Measurements from ENCODE around the gene MRPS26. TPM values are rescaled to one million over a fixed set of nuclear protein-coding genes. Genes with fewer than 3 reads are reported as not detected.

Gene MRPS26
- total and polyA plus RNA-seq, 9 donors = 18.4 to 65.8 (median 51.9) TPM

DNA sequence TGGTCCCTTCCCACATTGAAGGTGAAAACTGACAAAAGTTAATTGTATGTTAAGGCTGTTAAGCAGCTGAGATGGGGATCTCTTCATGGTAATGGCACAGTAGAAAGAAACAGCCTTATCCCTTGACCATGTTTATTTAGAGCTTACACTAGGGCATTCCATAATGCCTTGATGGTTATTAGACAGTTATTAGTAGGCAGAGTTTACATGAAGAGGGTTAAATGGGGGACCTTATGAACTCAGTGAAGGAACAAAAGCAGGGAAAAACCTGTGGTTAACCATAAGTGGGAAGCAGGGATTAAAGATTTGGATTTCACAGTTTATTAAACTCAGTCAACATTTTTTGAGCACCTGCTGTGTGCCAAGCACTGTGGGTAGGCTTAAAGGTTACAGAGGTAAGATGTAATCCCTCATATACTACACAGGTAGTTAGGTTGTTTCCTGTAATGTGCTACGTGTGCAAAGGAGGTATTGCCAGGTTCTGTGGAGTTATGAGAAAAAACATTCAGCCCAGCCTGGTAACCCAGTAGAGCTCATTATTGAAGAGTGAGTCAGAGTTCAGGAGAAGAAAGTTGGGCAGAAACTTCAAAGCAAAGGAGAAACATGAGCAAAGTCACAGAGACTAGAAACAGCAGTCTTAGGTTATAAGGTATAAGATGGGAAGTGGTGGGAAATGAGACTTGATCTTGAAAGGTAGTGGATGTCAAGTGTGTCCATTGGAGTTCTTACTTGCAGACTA, 34.7 kb upstream of the MRPS26 start:
- Histone ChIP-seq H3K27me3 (no peaks in the 10 kb centered on the region), H3K36me3 (no peaks in the 10 kb centered on the region), H3K9me3 (no peaks in the 10 kb centered on the region), H3K4me3 (no peak overlapping the region), H3K27ac (no peak overlapping the region), H3K4me1 (ENCODE audit: insufficient read depth) (no peaks in the 10 kb centered on the region)
- WGBS, 3 donors = 47 to 77% (median 66%) methylated on average over 1 of the region's 1 CpG
- intact Hi-C loops (cut with DNase I) = no loop called here
- DNase-seq = no peak
- TF ChIP-seq EP300 (IDR thresholded peaks at IDR 0.05) = no peak
- no peak for TF ChIP-seq POLR2A (IDR thresholded peaks at IDR 0.05)
- TF ChIP-seq, protein P1, sequence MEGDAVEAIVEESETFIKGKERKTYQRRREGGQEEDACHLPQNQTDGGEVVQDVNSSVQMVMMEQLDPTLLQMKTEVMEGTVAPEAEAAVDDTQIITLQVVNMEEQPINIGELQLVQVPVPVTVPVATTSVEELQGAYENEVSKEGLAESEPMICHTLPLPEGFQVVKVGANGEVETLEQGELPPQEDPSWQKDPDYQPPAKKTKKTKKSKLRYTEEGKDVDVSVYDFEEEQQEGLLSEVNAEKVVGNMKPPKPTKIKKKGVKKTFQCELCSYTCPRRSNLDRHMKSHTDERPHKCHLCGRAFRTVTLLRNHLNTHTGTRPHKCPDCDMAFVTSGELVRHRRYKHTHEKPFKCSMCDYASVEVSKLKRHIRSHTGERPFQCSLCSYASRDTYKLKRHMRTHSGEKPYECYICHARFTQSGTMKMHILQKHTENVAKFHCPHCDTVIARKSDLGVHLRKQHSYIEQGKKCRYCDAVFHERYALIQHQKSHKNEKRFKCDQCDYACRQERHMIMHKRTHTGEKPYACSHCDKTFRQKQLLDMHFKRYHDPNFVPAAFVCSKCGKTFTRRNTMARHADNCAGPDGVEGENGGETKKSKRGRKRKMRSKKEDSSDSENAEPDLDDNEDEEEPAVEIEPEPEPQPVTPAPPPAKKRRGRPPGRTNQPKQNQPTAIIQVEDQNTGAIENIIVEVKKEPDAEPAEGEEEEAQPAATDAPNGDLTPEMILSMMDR (IDR thresholded peaks at IDR 0.05) = no peak

DNA sequence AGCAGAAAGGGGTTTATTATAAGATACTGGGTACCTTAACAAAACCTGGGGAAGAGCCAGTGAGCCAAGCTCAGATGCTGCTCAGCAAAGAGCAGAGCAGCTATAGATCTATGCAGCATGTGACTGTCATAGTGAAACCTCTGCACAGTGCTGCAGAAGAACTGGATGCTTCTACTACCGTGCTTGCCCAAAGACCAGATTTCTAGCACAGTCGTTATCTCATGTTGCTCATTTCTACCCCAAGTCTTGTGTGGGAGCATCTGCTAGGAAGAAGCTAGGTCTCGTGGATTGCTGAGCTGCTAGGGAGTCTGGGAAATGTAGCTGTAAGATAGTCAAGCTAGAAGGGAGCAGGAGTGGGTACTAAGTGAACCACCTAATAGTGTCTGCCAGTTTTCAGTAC, 34.1 kb upstream of the MRPS26 start:
- 24 to 68% (median 36%) methylated on average over 3 of the region's 3 CpGs for WGBS, 3 donors
- H3K27ac ChIP-seq = no peak overlapping the region
- intact Hi-C loops (cut with DNase I) = no loop called here
- no peaks in the 10 kb centered on the region for H3K36me3 ChIP-seq
- H3K4me3 ChIP-seq = no peak overlapping the region
- H3K9me3 ChIP-seq = no peaks in the 10 kb centered on the region
- no peaks in the 10 kb centered on the region for H3K4me1 ChIP-seq (ENCODE audit: insufficient read depth)
- no peak for TF ChIP-seq EP300 (IDR thresholded peaks at IDR 0.05)
- TF ChIP-seq, protein P1 (IDR thresholded peaks at IDR 0.05) = no peak
- no peak for TF ChIP-seq POLR2A (IDR thresholded peaks at IDR 0.05)
- DNase-seq = no peak
- H3K27me3 ChIP-seq = no peaks in the 10 kb centered on the region

DNA sequence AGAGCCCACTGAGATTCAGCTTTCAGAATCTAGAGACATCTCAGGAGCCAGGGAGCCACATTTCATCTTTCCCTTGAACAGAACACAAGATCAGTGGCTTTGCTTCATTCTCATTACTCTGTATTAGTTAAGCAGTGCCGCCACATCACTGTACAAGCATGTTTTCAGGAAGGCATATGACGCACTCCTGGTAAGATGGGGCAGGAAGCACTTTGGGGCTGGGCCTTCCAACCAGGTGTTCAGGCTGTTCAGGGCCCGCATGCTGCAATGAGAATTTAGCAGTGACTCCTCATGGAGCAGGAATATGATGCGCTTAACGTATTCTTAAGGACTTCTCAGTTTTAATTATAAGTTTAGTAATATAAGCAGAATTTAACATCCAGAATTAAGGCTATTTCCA, 32.1 kb upstream of the MRPS26 start:
- no peak overlapping the region for H3K4me3 ChIP-seq
- DNase-seq = no peak
- H3K36me3 ChIP-seq = no peaks in the 10 kb centered on the region
- H3K27ac ChIP-seq = no peak overlapping the region
- no peak for TF ChIP-seq POLR2A (IDR thresholded peaks at IDR 0.05)
- no peak for TF ChIP-seq EP300 (IDR thresholded peaks at IDR 0.05)
- TF ChIP-seq, protein P1 (IDR thresholded peaks at IDR 0.05) = no peak
- H3K9me3 ChIP-seq = no peaks in the 10 kb centered on the region
- no peaks in the 10 kb centered on the region for H3K4me1 ChIP-seq (ENCODE audit: insufficient read depth)
- H3K27me3 ChIP-seq = no peaks in the 10 kb centered on the region
- intact Hi-C loops (cut with DNase I) = no loop called here
- 97% methylated on average over 5 of the region's 5 CpGs for WGBS, 3 donors

DNA sequence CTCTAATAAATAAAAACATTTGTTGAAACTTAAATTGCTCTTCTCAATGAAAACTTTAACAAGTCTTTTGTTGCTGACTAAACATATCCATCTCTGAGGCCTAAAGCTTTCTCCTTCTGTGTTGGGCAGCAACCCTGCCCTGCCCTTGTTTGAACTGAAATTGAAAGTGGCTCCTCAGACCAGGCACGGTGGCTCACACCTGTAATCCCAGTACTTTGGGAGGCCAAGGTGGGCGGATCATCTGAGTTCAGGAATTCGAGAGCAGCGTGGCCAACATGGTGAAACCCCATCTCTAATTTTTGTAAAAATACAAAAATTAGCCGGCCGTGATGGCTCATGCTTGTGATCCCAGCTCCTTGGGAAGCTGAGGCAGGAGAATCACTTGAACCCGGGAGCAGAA, 31.7 kb upstream of the MRPS26 start:
- no peak for DNase-seq
- WGBS, 3 donors = 97 to 98% (median 97%) methylated on average over 7 of the region's 7 CpGs
- no peaks in the 10 kb centered on the region for H3K27me3 ChIP-seq
- H3K27ac ChIP-seq = no peak overlapping the region
- H3K4me1 ChIP-seq (ENCODE audit: insufficient read depth) = no peaks in the 10 kb centered on the region
- H3K9me3 ChIP-seq = no peaks in the 10 kb centered on the region
- intact Hi-C loops (cut with DNase I) = no loop called here
- H3K36me3 ChIP-seq = no peaks in the 10 kb centered on the region
- H3K4me3 ChIP-seq = no peak overlapping the region
- no peak for TF ChIP-seq EP300 (IDR thresholded peaks at IDR 0.05)
- TF ChIP-seq, protein P1 (IDR thresholded peaks at IDR 0.05) = no peak
- TF ChIP-seq POLR2A (IDR thresholded peaks at IDR 0.05) = no peak
